Ovary (tissue), 9 donors: Measurements from ENCODE around the gene VWA2. TPM values are rescaled to one million over a fixed set of nuclear protein-coding genes. Genes with fewer than 3 reads are reported as not detected.

Experiments used
- DNase-seq, 5 donors: peaks; one replicate each; pipeline ENCODE4 v3.0.0-alpha.2; 2019 to 2020
- H3K27ac ChIP-seq, 2 donors: fragments of 200-600 bp; one replicate each; pipeline versions ENCODE4 v1.5.1 to v1.8.0; 2019 to 2022
- H3K27me3 ChIP-seq: fragments of 200-600 bp; one replicate; pipeline ENCODE4 v1.8.0; 2022
- H3K36me3 ChIP-seq: fragments of 200-600 bp; sonication (generic); one replicate; pipeline ENCODE4 v1.5.1; 2019
- H3K4me1 ChIP-seq: one replicate; pipeline ENCODE4 v1.8.1; 2013; ENCODE audit warnings: mild to moderate bottlenecking, moderate library complexity; ENCODE audit not compliant: insufficient read depth
- H3K4me3 ChIP-seq: fragments of 200-600 bp; sonication (generic); one replicate; pipeline ENCODE4 v1.5.1; 2017
- H3K9me3 ChIP-seq, 2 donors: fragments of 200-600 bp in 1 of 2; sonication (generic) in 1 of 2; one replicate each; pipeline versions ENCODE4 v1.5.1 to v1.8.1; 2013 to 2019; ENCODE audit warnings: mild to moderate bottlenecking in 1 of 2, moderate library complexity in 1 of 2
- CTCF ChIP-seq, 3 donors: fragments of 450-650 bp in 2 of 3; fragments of 200-600 bp in 1 of 3; IDR thresholded peaks; one replicate each; pipeline versions ENCODE4 v1.5.1 to v1.8.0; 2016 to 2022; ENCODE audit warnings: antibody characterized with exemption in 3 of 3, mild to moderate bottlenecking in 1 of 3
- EP300 ChIP-seq: sonication (generic); formaldehyde crosslinking; IDR thresholded peaks from one replicate; pipeline ENCODE4 v1.6.1; 2017; ENCODE audit warnings: antibody characterized with exemption
- POLR2A ChIP-seq: fragments of 450-650 bp; IDR thresholded peaks from one replicate; pipeline ENCODE4 v1.6.1; 2017; ENCODE audit warnings: antibody characterized with exemption, mild to moderate bottlenecking, moderate library complexity
- WGBS, 3 donors: extraction: QIAGEN DNeasy Blood & Tissue Kit in 1 of 3; methylation state at CpG; one replicate each; pipeline versions ENCODE4 v1.1.5 to v1.1.7; 2013 to 2017; 5-methylcytosine and 5-hydroxymethylcytosine counted together
- intact Hi-C, 4 donors: fragments of 100-400 bp; cut with DNase I; formaldehyde crosslinking; loops; one replicate each; pipeline versions ENCODE4 v1.11.0 to v1.15.1; 2022 to 2023
- polyA plus RNA-seq, 2 donors: library from polyadenylated mRNA; stranded (reverse); fragments of 200-250 nt in 1 of 2; fragments of 350-450 nt in 1 of 2; fragmentation: Illumina TruSeq in 1 of 2; extraction: RNeasy Lipid Tissue Mini Kit (QIAGEN cat#74804) in 1 of 2; gene quantifications; one replicate each; pipeline ENCODE4 v1.2.3, GENCODE V29; 2013 to 2014
- total RNA-seq, 7 donors: library from RNA; depleted of rRNA in 2 of 7; stranded (reverse); fragments of >200 nt in 2 of 7; fragmentation: NEBNext Ultra II Directional in 3 of 7; extraction: Animal tissue kit (Norgen Biotek cat#: 25700) in 3 of 7; gene quantifications; one replicate each; pipeline versions ENCODE4 v1.1.0 to v1.2.4, GENCODE V29; 2016 to 2023
- donor health status: DM: no; HTN: no; CAD: no; lungs with moderate emphysema.
- donor health status: DM: no; HTN: no; CAD: no.
- donor health status: Bipolar disorder and iron deficiency.
- donor health status: DM: yes; HTN: yes; CAD: no.
- donor health status: DM: no; HTN: no; CAD: no.
- donor health status: DM: yes; HTN: yes; CAD: no.

Gene VWA2
- total and polyA plus RNA-seq, 9 donors: 0.04 to 11.1 (median 0.72) TPM; not detected in 2

DNA sequence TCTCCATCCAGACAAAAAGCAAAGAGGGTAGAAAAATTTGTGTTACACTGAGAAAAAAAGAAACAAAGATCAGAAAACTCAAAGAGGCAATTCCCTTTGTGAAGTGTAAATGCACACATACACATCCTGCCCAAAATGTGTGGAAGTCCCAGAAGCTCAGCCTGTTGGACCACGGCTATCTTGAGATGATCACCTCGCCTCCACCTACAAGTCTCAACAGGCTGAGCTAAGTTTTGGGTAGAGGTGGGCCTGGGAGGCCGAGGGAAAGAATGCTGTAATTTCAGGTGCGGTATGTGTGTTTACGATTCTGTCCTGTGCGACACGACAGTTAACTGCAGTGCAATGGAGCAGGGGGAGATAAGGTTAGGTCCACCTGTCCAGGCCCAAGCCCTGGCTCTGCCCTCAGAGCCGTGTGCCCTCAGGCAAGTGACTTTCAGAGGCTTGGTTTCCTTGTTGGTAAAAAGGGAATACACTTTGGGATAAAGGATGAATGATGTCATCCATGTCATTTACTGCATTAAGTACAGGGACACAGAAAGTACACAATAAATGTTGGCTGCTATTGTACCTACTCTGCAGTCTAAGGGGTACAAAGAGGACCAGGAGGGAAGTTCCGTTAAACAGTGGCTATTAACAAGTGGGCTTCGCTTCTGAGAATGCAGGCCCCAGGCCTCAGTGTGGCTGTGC lies 97.9 kb downstream of the VWA2 start:
- Histone ChIP-seq H3K27me3 (no peaks in the 10 kb centered on the region), H3K9me3 (no peaks in the 10 kb centered on the region), H3K4me3 (no peak overlapping the region), H3K36me3 (no peaks in the 10 kb centered on the region), H3K27ac (no peak overlapping the region), H3K4me1 (peaks cover 9% of the 10 kb centered on the region)
- TF ChIP-seq CTCF (IDR thresholded peaks at IDR 0.05): no peak
- TF ChIP-seq POLR2A: no peak
- TF ChIP-seq EP300: no peak
- WGBS, 3 donors: 91 to 92% (median 91%) methylated on average over 10 of the region's 10 CpGs
- DNase-seq: no peak
- intact Hi-C loops: no loop called here

- no peak for TF ChIP-seq POLR2A
- TF ChIP-seq CTCF (IDR thresholded peaks at IDR 0.05): no peak
- TF ChIP-seq EP300: no peak
- intact Hi-C loops: no loop called here
- Histone ChIP-seq H3K4me3 (no peak overlapping the region), H3K4me1 (peaks cover 5% of the 10 kb centered on the region), H3K27me3 (no peaks in the 10 kb centered on the region), H3K9me3 (no peaks in the 10 kb centered on the region), H3K27ac (no peak overlapping the region), H3K36me3 (no peaks in the 10 kb centered on the region)
- WGBS, 3 donors: 69 to 78% (median 73%) methylated on average over 19 of the region's 19 CpGs
- no peak for DNase-seq
Measured at GRCh38 chr10:114337510-114338462, 98.7 kb downstream of the VWA2 start.

GRCh38 chr10:114340816-114341215 lies 101.8 kb downstream of the VWA2 start:
- whole genome bisulfite sequencing, 3 donors: 80 to 92% (median 88%) methylated on average over 8 of the region's 8 CpGs
- H3K4me1 ChIP-seq: peaks cover 29% of the 10 kb centered on the region
- H3K27ac ChIP-seq: no peak overlapping the region
- H3K4me3 ChIP-seq: no peak overlapping the region
- TF ChIP-seq EP300 (no peak), CTCF (IDR thresholded peaks at IDR 0.05) (no peak), POLR2A (no peak)
- intact Hi-C loops: no loop called here
- no peaks in the 10 kb centered on the region for H3K27me3 ChIP-seq
- DNase-seq: no peak
- H3K36me3 ChIP-seq: no peaks in the 10 kb centered on the region
- H3K9me3 ChIP-seq: no peaks in the 10 kb centered on the region

Other genes with a start within 250 kb of the VWA2 start
- 1 to 10 TPM in 1 of 7 donors, under 1 TPM in 4, not detected in 2; 0.13 to 1.1 (median 0.24) TPM for gene ADRB1, start 195.4 kb upstream of the VWA2 start, total RNA-seq
- under 1 TPM in 1 of 2 donors, not detected in 1; 0.13 TPM for gene ADRB1, start 195.4 kb upstream of the VWA2 start, polyA plus RNA-seq
- 10 to 100 TPM; 15.7 to 31.2 (median 18.6) TPM for gene CCDC186, start 65.1 kb upstream of the VWA2 start, total RNA-seq
- gene CCDC186, start 65.1 kb upstream of the VWA2 start, polyA plus RNA-seq: 10 to 100 TPM in 1 of 2 donors, 1 to 10 TPM in 1; 4.4 to 10.1 TPM
- gene TDRD1, start 59.9 kb upstream of the VWA2 start, total RNA-seq: 1 to 10 TPM in 2 of 7 donors, under 1 TPM in 5; 0.36 to 1.4 (median 0.70) TPM
- under 1 TPM; 0.17 to 0.48 TPM for gene TDRD1, start 59.9 kb upstream of the VWA2 start, polyA plus RNA-seq
- 10 to 100 TPM in 6 of 7 donors, 1 to 10 TPM in 1; 9.8 to 53.7 (median 25.3) TPM for gene AFAP1L2, start 165.2 kb downstream of the VWA2 start, total RNA-seq
- gene AFAP1L2, start 165.2 kb downstream of the VWA2 start, polyA plus RNA-seq: 10 to 100 TPM; 18.7 to 19.5 TPM